ENCODE results near the gene OSBPL1A.
A peak's percentile ranks its signal among the peaks of the same experiment; 100 is the strongest.

DNA sequence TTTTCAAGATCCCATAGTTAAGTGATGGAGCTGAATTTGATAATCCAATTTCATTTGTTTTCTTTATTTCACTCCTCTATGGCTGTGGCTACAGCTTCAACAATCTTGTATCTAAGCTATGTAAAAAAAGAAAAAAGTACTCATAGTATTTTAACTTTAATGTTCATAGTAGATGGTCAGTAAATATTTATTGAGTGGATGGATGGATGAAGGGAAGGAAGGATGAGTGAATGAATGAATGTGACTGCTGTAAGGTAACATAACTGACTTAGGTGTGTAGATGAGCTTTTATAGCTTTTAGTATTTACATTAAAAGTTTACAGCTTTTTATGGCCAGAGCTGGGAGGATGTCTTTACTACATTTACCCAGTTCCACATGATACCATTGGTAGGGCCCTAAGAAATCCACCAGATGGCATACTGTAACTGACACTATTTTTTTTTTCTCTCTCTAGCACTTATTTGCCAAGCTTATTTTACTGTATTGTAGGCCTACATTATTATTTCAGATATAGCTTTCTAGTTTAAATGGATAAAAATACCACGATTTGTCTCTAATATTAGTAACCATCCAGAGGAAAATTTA lies 49.4 kb upstream of the OSBPL1A start:
- TF ChIP-seq, protein P1, sequence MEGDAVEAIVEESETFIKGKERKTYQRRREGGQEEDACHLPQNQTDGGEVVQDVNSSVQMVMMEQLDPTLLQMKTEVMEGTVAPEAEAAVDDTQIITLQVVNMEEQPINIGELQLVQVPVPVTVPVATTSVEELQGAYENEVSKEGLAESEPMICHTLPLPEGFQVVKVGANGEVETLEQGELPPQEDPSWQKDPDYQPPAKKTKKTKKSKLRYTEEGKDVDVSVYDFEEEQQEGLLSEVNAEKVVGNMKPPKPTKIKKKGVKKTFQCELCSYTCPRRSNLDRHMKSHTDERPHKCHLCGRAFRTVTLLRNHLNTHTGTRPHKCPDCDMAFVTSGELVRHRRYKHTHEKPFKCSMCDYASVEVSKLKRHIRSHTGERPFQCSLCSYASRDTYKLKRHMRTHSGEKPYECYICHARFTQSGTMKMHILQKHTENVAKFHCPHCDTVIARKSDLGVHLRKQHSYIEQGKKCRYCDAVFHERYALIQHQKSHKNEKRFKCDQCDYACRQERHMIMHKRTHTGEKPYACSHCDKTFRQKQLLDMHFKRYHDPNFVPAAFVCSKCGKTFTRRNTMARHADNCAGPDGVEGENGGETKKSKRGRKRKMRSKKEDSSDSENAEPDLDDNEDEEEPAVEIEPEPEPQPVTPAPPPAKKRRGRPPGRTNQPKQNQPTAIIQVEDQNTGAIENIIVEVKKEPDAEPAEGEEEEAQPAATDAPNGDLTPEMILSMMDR (IDR thresholded peaks at IDR 0.05) = peak in 4 of 12 donors; percentile 7 to 29 (median 13)
- no peak for TF ChIP-seq POLR2A (IDR thresholded peaks at IDR 0.05)

Data from heart left ventricle (tissue), 13 donors.